C4-2B (cell line): ENCODE data around the gene TMEM222.

ENCODE experiments used
- CTCF ChIP-seq: fragments of 450-650 bp; conservative IDR thresholded peaks from 2 replicates; pipeline ENCODE4 v1.5.1; 2017; ENCODE audit warnings: mild to moderate bottlenecking
- ZFX ChIP-seq: fragments of 450-650 bp; IDR thresholded peaks from 2 replicates; pipeline ENCODE4 v1.6.1; 2017

GRCh38 chr1:27301582-27302199 is 20.3 kb upstream of the TMEM222 start:
- TF ChIP-seq CTCF = no peak
- no peak for TF ChIP-seq ZFX
